T-helper 17 cell (primary cell): ENCODE results near the gene RYR1. TPM values are rescaled to one million over a fixed set of nuclear protein-coding genes. Genes with fewer than 3 reads are reported as not detected.

Experiments used
- ATAC-seq: fragments of 150-1000 bp; cut with Tn5 transposase; 2 replicates; pipeline ENCODE4 v1.10.0; 2021; ENCODE audit warnings: mild to moderate bottlenecking, moderate library complexity
- DNase-seq, 3 donors: peaks; one replicate each; pipeline versions ENCODE4 v3.0.0 to v3.0.0-alpha.2; 2020 to 2021
- H3K9me3 ChIP-seq: one replicate; pipeline ENCODE4 v1.7.0; 2013; ENCODE audit warnings: low read length, mild to moderate bottlenecking; ENCODE audit not compliant: control insufficient read depth, poor library complexity, severe bottlenecking
- H3K27ac Mint-ChIP-seq: one replicate; pipeline ENCODE4 v1.8.0; 2022; ENCODE audit warnings: mild to moderate bottlenecking, moderate library complexity, mixed read lengths
- H3K27me3 Mint-ChIP-seq: one replicate; pipeline ENCODE4 v1.8.0; 2022; ENCODE audit warnings: mixed read lengths
- H3K36me3 Mint-ChIP-seq: one replicate; pipeline ENCODE4 v1.8.0; 2022; ENCODE audit warnings: low read depth, mixed read lengths
- H3K4me1 Mint-ChIP-seq: one replicate; pipeline ENCODE4 v1.8.0; 2022; ENCODE audit warnings: mild to moderate bottlenecking, mixed read lengths
- H3K4me3 Mint-ChIP-seq: one replicate; pipeline ENCODE4 v1.8.0; 2022; ENCODE audit warnings: mild to moderate bottlenecking, moderate library complexity, mixed read lengths
- total RNA-seq, 4 donors: library from RNA in 2 of 4; stranded (reverse) in 2 of 4; gene quantifications; one replicate each; pipeline ENCODE4 v1.2.3 and lab custom pipeline; 2022 to 2026

RYR1 gene
- total RNA-seq, 2 donors from 2014 or later: 1.3 to 3.1 TPM

GRCh38 chr19:38389957-38390924, 43.2 kb upstream of the RYR1 start:
- ATAC-seq: no peak
- H3K4me3 Mint-ChIP-seq: peak overlapping the region; percentile 85

GRCh38 chr19:38391911-38392464, 41.5 kb upstream of the RYR1 start:
- ATAC-seq (no peak), DNase-seq (no peak)
- Mint-ChIP-seq H3K27me3 (no peaks in the 10 kb centered on the region), H3K36me3 (peaks cover 2% of the 10 kb centered on the region), H3K4me1 (peaks cover 39% of the 10 kb centered on the region), H3K27ac (peak overlapping the region; percentile 72), H3K4me3 (no peak overlapping the region)
- H3K9me3 ChIP-seq: no peaks in the 10 kb centered on the region

More at GRCh38 chr19:38389957-38390924, 43.2 kb upstream of the RYR1 start:
- Mint-ChIP-seq H3K36me3 (peaks cover 2% of the 10 kb centered on the region), H3K27me3 (no peaks in the 10 kb centered on the region), H3K4me1 (peaks cover 33% of the 10 kb centered on the region), H3K27ac (no peak overlapping the region)
- DNase-seq: no peak
- H3K9me3 ChIP-seq: no peaks in the 10 kb centered on the region

GRCh38 chr19:38392707-38393308, 40.7 kb upstream of the RYR1 start:
- DNase-seq: no peak
- no peaks in the 10 kb centered on the region for H3K9me3 ChIP-seq
- no peak overlapping the region for H3K4me3 Mint-ChIP-seq
- no peaks in the 10 kb centered on the region for H3K27me3 Mint-ChIP-seq
- peak overlapping the region; percentile 72 for H3K27ac Mint-ChIP-seq
- peaks cover 36% of the 10 kb centered on the region for H3K4me1 Mint-ChIP-seq
- no peaks in the 10 kb centered on the region for H3K36me3 Mint-ChIP-seq
- no peak for ATAC-seq

- H3K9me3 ChIP-seq: no peaks in the 10 kb centered on the region
- no peaks in the 10 kb centered on the region for H3K36me3 Mint-ChIP-seq
- peak overlapping the region; percentile 86 for H3K4me3 Mint-ChIP-seq
- H3K4me1 Mint-ChIP-seq: peaks cover 28% of the 10 kb centered on the region
- peak; percentile 74 for ATAC-seq
- H3K27ac Mint-ChIP-seq: no peak overlapping the region
- DNase-seq: peak; percentile 44 to 59 (median 45)
- no peaks in the 10 kb centered on the region for H3K27me3 Mint-ChIP-seq
Measured at GRCh38 chr19:38394488-38394887, 39.0 kb upstream of the RYR1 start.

- Mint-ChIP-seq H3K27me3 (no peaks in the 10 kb centered on the region), H3K36me3 (no peaks in the 10 kb centered on the region), H3K27ac (no peak overlapping the region), H3K4me3 (peak overlapping the region; percentile 86), H3K4me1 (peaks cover 24% of the 10 kb centered on the region)
- DNase-seq (peak in 1 of 3 donors; percentile 19), ATAC-seq (peak; percentile 83)
- H3K9me3 ChIP-seq: no peaks in the 10 kb centered on the region
Measured at GRCh38 chr19:38395381-38396114, 37.9 kb upstream of the RYR1 start.

- Mint-ChIP-seq H3K4me1 (peaks cover 18% of the 10 kb centered on the region), H3K4me3 (no peak overlapping the region), H3K27me3 (no peaks in the 10 kb centered on the region), H3K36me3 (no peaks in the 10 kb centered on the region), H3K27ac (peak overlapping the region; percentile 2)
- H3K9me3 ChIP-seq: no peaks in the 10 kb centered on the region
- ATAC-seq: no peak
- DNase-seq: no peak
Measured at GRCh38 chr19:38399081-38399480, 34.4 kb upstream of the RYR1 start.

- Mint-ChIP-seq H3K27me3 (no peaks in the 10 kb centered on the region), H3K4me1 (peaks cover 19% of the 10 kb centered on the region), H3K36me3 (no peaks in the 10 kb centered on the region), H3K4me3 (no peak overlapping the region), H3K27ac (peak overlapping the region; percentile 2)
- H3K9me3 ChIP-seq: no peaks in the 10 kb centered on the region
- DNase-seq (no peak), ATAC-seq (no peak)
Measured at GRCh38 chr19:38399537-38399936, 34.0 kb upstream of the RYR1 start.

- no peaks in the 10 kb centered on the region for H3K36me3 Mint-ChIP-seq
- H3K9me3 ChIP-seq: no peaks in the 10 kb centered on the region
- H3K4me1 Mint-ChIP-seq: peaks cover 18% of the 10 kb centered on the region
- peak overlapping the region; percentile 3 for H3K27ac Mint-ChIP-seq
- H3K4me3 Mint-ChIP-seq: no peak overlapping the region
- DNase-seq: no peak
- ATAC-seq: no peak
- H3K27me3 Mint-ChIP-seq: no peaks in the 10 kb centered on the region
Measured at GRCh38 chr19:38400361-38400760, 33.1 kb upstream of the RYR1 start.

- H3K27me3 Mint-ChIP-seq: no peaks in the 10 kb centered on the region
- no peak overlapping the region for H3K27ac Mint-ChIP-seq
- no peak for ATAC-seq
- H3K9me3 ChIP-seq: no peaks in the 10 kb centered on the region
- H3K4me3 Mint-ChIP-seq: no peak overlapping the region
- H3K4me1 Mint-ChIP-seq: peaks cover 19% of the 10 kb centered on the region
- H3K36me3 Mint-ChIP-seq: no peaks in the 10 kb centered on the region
- no peak for DNase-seq
Measured at GRCh38 chr19:38401148-38401547, 32.3 kb upstream of the RYR1 start.

GRCh38 chr19:38402623-38402966, 30.9 kb upstream of the RYR1 start:
- H3K9me3 ChIP-seq: no peaks in the 10 kb centered on the region
- Mint-ChIP-seq H3K27ac (peak overlapping the region; percentile 74), H3K27me3 (no peaks in the 10 kb centered on the region), H3K4me3 (peak overlapping the region; percentile 96), H3K36me3 (no peaks in the 10 kb centered on the region), H3K4me1 (peaks cover 13% of the 10 kb centered on the region)
- no peak for DNase-seq
- no peak for ATAC-seq

GRCh38 chr19:38402967-38403674, 30.4 kb upstream of the RYR1 start, which contains the start of gene FAM98C:
FAM98C (plus strand) TSS chr19:38403093; CDS start chr19:38403154, 61 bp downstream.
- H3K36me3 Mint-ChIP-seq: no peaks in the 10 kb centered on the region
- no peaks in the 10 kb centered on the region for H3K27me3 Mint-ChIP-seq
- peak; percentile 97 for ATAC-seq
- peak; percentile 98 to 99 (median 98) for DNase-seq
- no peaks in the 10 kb centered on the region for H3K9me3 ChIP-seq
- H3K4me3 Mint-ChIP-seq: peak within 1 kb of the TSS; percentile 96
- H3K27ac Mint-ChIP-seq: peak within 1 kb of the TSS; percentile 74
- H3K4me1 Mint-ChIP-seq: peaks cover 13% of the 10 kb centered on the region

- Mint-ChIP-seq H3K27me3 (no peaks in the 10 kb centered on the region), H3K4me3 (no peak overlapping the region), H3K36me3 (no peaks in the 10 kb centered on the region), H3K4me1 (peaks cover 16% of the 10 kb centered on the region), H3K27ac (peak overlapping the region; percentile 74)
- no peaks in the 10 kb centered on the region for H3K9me3 ChIP-seq
- ATAC-seq: no peak
- DNase-seq: no peak
Measured at GRCh38 chr19:38404858-38405257, 28.6 kb upstream of the RYR1 start.
